HepG2 (cell line): ENCODE measurements around the gene CHAF1A. TPM values are rescaled to one million over a fixed set of nuclear protein-coding genes. Genes with fewer than 3 reads are reported as not detected.

Experiments
- AGO2 ChIP-seq: fragments of 200-400 bp; formaldehyde crosslinking; optimal IDR thresholded peaks from 2 replicates; pipeline ENCODE3; 2017; ENCODE audit warnings: mild to moderate bottlenecking, low read depth, low read length, moderate library complexity
- ARHGAP35 ChIP-seq: sonication (generic); formaldehyde crosslinking; IDR thresholded peaks from 2 replicates; pipeline ENCODE4 v1.9.0; 2022; ENCODE audit warnings: mild to moderate bottlenecking, inconsistent platforms, moderate library complexity, missing genetic modification reagents, borderline replicate concordance
- ARID4A ChIP-seq: sonication (generic); formaldehyde crosslinking; IDR thresholded peaks from 2 replicates; pipeline ENCODE4 v1.5.0; 2020; ENCODE audit warnings: mild to moderate bottlenecking, missing genetic modification reagents, borderline replicate concordance
- ATAD3A ChIP-seq: sonication (generic); formaldehyde crosslinking; IDR thresholded peaks from 2 replicates; pipeline ENCODE4 v1.4.0; 2020; ENCODE audit warnings: missing genetic modification reagents
- BATF2 ChIP-seq: sonication (generic); formaldehyde crosslinking; IDR thresholded peaks from 2 replicates; pipeline ENCODE4 v1.8.0; 2022; ENCODE audit warnings: mild to moderate bottlenecking, missing genetic modification reagents, moderate library complexity
- ELK4 ChIP-seq: sonication (generic); formaldehyde crosslinking; IDR thresholded peaks from 2 replicates; pipeline ENCODE4 v1.9.0; 2021; ENCODE audit warnings: missing genetic modification reagents, borderline replicate concordance
- FOXK2 ChIP-seq: fragments of 450-650 bp; IDR thresholded peaks from 2 replicates; pipeline ENCODE4 v1.6.1; 2016
- HDAC6 ChIP-seq: fragments of 200-600 bp; sonication (generic); IDR thresholded peaks from 2 replicates; pipeline ENCODE4 v1.7.0; 2017; ENCODE audit warnings: mild to moderate bottlenecking, antibody characterized with exemption, low read length, low read depth
- HIVEP1 ChIP-seq: sonication (generic); formaldehyde crosslinking; IDR thresholded peaks from 2 replicates; pipeline ENCODE4 v1.4.0; 2020; ENCODE audit warnings: mild to moderate bottlenecking, missing genetic modification reagents
- HNF4A ChIP-seq: sonication (generic); formaldehyde crosslinking; IDR thresholded peaks from 2 replicates; pipeline ENCODE4 v1.4.0; 2020; ENCODE audit warnings: missing genetic modification reagents
- MEIS1 ChIP-seq: sonication (generic); formaldehyde crosslinking; IDR thresholded peaks from 2 replicates; pipeline ENCODE4 v1.9.0; 2021; ENCODE audit warnings: mild to moderate bottlenecking, missing genetic modification reagents, moderate library complexity, borderline replicate concordance
- SMAD1 ChIP-seq: sonication (generic); formaldehyde crosslinking; IDR thresholded peaks from 2 replicates; pipeline ENCODE4 v1.4.0; 2020; ENCODE audit warnings: missing genetic modification reagents, low read depth, mild to moderate bottlenecking, borderline replicate concordance
- SMAD9 ChIP-seq: sonication (generic); formaldehyde crosslinking; IDR thresholded peaks from 2 replicates; pipeline ENCODE4 v1.5.1; 2020; ENCODE audit warnings: mild to moderate bottlenecking, missing genetic modification reagents
- THAP11 ChIP-seq: IDR thresholded peaks from 2 replicates; pipeline ENCODE4 v1.6.1; 2016; ENCODE audit warnings: missing biosample characterization, missing genetic modification reagents
- USF2 ChIP-seq, 2 experiments: sonication (generic) in 1 of 2; formaldehyde crosslinking in 1 of 2; IDR thresholded peaks; 2 replicates each; pipeline versions ENCODE4 v1.5.1 to v1.6.1; 2011 to 2020; ENCODE audit warnings: borderline replicate concordance in 1 of 2, low read depth in 1 of 2, low read length in 1 of 2, mild to moderate bottlenecking in 1 of 2, missing genetic modification reagents in 1 of 2, moderate library complexity in 1 of 2
- ZC3H13 ChIP-seq: sonication (generic); formaldehyde crosslinking; IDR thresholded peaks from 2 replicates; pipeline ENCODE4 v1.8.1; 2023; ENCODE audit warnings: mild to moderate bottlenecking, missing genetic modification reagents, moderate library complexity
- ZFP90 ChIP-seq: sonication (generic); formaldehyde crosslinking; IDR thresholded peaks from 2 replicates; pipeline ENCODE4 v1.8.0; 2022; ENCODE audit warnings: missing genetic modification reagents, mild to moderate bottlenecking, inconsistent platforms, borderline replicate concordance
- ZNF138 ChIP-seq: sonication (generic); formaldehyde crosslinking; IDR thresholded peaks from 2 replicates; pipeline ENCODE4 v1.5.0; 2020; ENCODE audit warnings: mild to moderate bottlenecking, low read depth, missing genetic modification reagents
- ZNF256 ChIP-seq: sonication (generic); formaldehyde crosslinking; conservative IDR thresholded peaks from 2 replicates; pipeline ENCODE4 v1.4.0; 2020; ENCODE audit warnings: missing genetic modification reagents
- ZNF619 ChIP-seq: sonication (generic); formaldehyde crosslinking; IDR thresholded peaks from 2 replicates; pipeline ENCODE4 v1.4.0; 2020; ENCODE audit warnings: mild to moderate bottlenecking, missing genetic modification reagents
- ZZZ3 ChIP-seq: sonication (generic); formaldehyde crosslinking; IDR thresholded peaks from 2 replicates; pipeline ENCODE4 v1.4.0; 2020; ENCODE audit warnings: missing genetic modification reagents, mild to moderate bottlenecking, borderline replicate concordance
- polyA plus RNA-seq, 8 experiments: library from polyadenylated mRNA; depleted of rRNA in 3 of 8; stranded (reverse) in 7 of 8; unstranded in 1 of 8; fragments of >200 nt; fragmentation: Illumina TruSeq in 4 of 8; extraction: Trizol in 4 of 8; gene quantifications; 2 replicates each; pipeline versions ENCODE4 v1.2.1 to v1.2.3, GENCODE V29; 2011 to 2016; ENCODE audit warnings: low read depth in 4 of 8, missing spikeins in 1 of 8, mixed read lengths in 1 of 8; ENCODE audit not compliant: insufficient read depth in 1 of 8
- total RNA-seq, 5 experiments: library from RNA; depleted of rRNA; stranded (reverse); fragments of >200 nt; fragmentation: Illumina TruSeq; extraction: Trizol; gene quantifications; 2 replicates each; pipeline ENCODE4 v1.2.3, GENCODE V29; 2016; ENCODE audit warnings: low read depth in 1 of 5

CHAF1A gene
- total and polyA plus RNA-seq, 2 of the 13 experiments (the other 11 are each of a cell fraction or from before 2014, with no cell fraction given): 11.0 to 34.8 TPM

GRCh38 chr19:4400135-4400936 is 2.1 kb upstream of the CHAF1A start, which contains the start of gene SH3GL1 (continued):
- TF ChIP-seq BATF2 (CRISPR knock-in tag): no peak
- no peak for TF ChIP-seq HIVEP1
- TF ChIP-seq MEIS1 (CRISPR knock-in tag): no peak; the same call in 1 of the 2 replicates
- no peak for TF ChIP-seq ELK4 (CRISPR knock-in tag)
- TF ChIP-seq ZNF619: 0 out of 2 replicates have a peak, but pooled peaks have one; percentile 16
- peak; percentile 40; the same call in 1 of the 2 replicates for TF ChIP-seq ZZZ3 (CRISPR knock-in tag)
- peak; percentile 67; the same call in 1 of the 2 replicates for TF ChIP-seq ARID4A (CRISPR knock-in tag)
- no peak for TF ChIP-seq ZNF256
- no peak for TF ChIP-seq ATAD3A (CRISPR knock-in tag)
- TF ChIP-seq ZC3H13 (CRISPR knock-in tag): no peak
- peak; percentile 91 for TF ChIP-seq THAP11 (CRISPR knock-in tag)
- TF ChIP-seq ZFP90 (CRISPR knock-in tag): no peak
- TF ChIP-seq USF2 (IDR thresholded peaks at IDR 0.05; ENCODE audit: low read depth, low read length): no peak
- no peak for TF ChIP-seq USF2 (CRISPR knock-in tag; IDR thresholded peaks at IDR 0.05; ENCODE audit: borderline replicate concordance)
- TF ChIP-seq HNF4A (CRISPR knock-in tag): peak; percentile 32; the same call in 1 of the 2 replicates
- no peak for TF ChIP-seq SMAD1 (CRISPR knock-in tag)
- TF ChIP-seq SMAD9 (CRISPR knock-in tag): no peak
- peak; percentile 46 for TF ChIP-seq AGO2
- TF ChIP-seq FOXK2: no peak
- TF ChIP-seq ARHGAP35 (CRISPR knock-in tag): no peak
- TF ChIP-seq ZNF138: no peak
- TF ChIP-seq HDAC6: no peak
